ENCODE measurements around the gene FOXP1. TPM values are rescaled to one million over a fixed set of nuclear protein-coding genes. Genes with fewer than 3 reads are reported as not detected.

The FOXP1 gene
- total and polyA plus RNA-seq, 2 of the 8 experiments (the other 6 are each of a cell fraction or from before 2014, with no cell fraction given) = 13.9 to 25.4 TPM

GRCh38 chr3:71489315-71489761 is 94.2 kb downstream of the FOXP1 start:
- Histone ChIP-seq H3K4me1 (replicated peaks in 1 of 4; ENCODE audit: control insufficient read depth in 3 of 4, insufficient read depth in 4 of 4, low read length in 3 of 4) (no peaks in the 10 kb centered on the region; a peak in 1 of 7 replicates), H3K9me3 (ENCODE audit: insufficient read depth in 2 of 2, low read depth in 1 of 2, low read length in 1 of 2) (peaks cover 5 to 7% of the 10 kb centered on the region in 2 experiments; a peak in 1 of 4 replicates), H3K79me2 (ENCODE audit: control insufficient read depth in 1 of 2, insufficient read depth in 2 of 2, low read length in 2 of 2) (no peaks in the 10 kb centered on the region), H3K4me2 (ENCODE audit: insufficient read depth in 1 of 2, low read depth in 2 of 2, low read length in 2 of 2) (no peak overlapping the region), H4K91ac (replicated peaks; ENCODE audit: insufficient read length, low read length) (no peak overlapping the region), H3K4me3 (ENCODE audit: extremely low read depth in 1 of 4, insufficient read depth in 2 of 4, low read depth in 3 of 4, low read length in 4 of 4) (no peak overlapping the region), H2BK20ac (ENCODE audit: low read length) (no peak overlapping the region), H4K5ac (ENCODE audit: insufficient read length, low read depth, low read length) (no peak overlapping the region), H4K8ac (ENCODE audit: extremely low read depth, insufficient read depth, low read length) (no peak overlapping the region), H2AK5ac (ENCODE audit: low read depth, low read length) (no peak overlapping the region), H2BK5ac (ENCODE audit: low read depth, low read length) (no peak overlapping the region), H2AFZ (ENCODE audit: low read length) (no peak overlapping the region), H3K18ac (ENCODE audit: extremely low read depth, low read length) (no peak overlapping the region), H3K36me3 (ENCODE audit: control insufficient read depth in 2 of 4, insufficient read depth in 4 of 4, low read length in 3 of 4) (peaks cover 0 to 6% (median 0%) of the 10 kb centered on the region in 4 experiments; a peak in 2 of 8 replicates), H3K27me3 (replicated peaks in 1 of 4; ENCODE audit: control insufficient read depth in 3 of 4, extremely low read depth in 1 of 4, insufficient read depth in 3 of 4, low read length in 3 of 4) (no peaks in the 10 kb centered on the region), H3K23me2 (ENCODE audit: low read depth, low read length) (no peaks in the 10 kb centered on the region), H3K23ac (ENCODE audit: insufficient read length) (no peak overlapping the region), H3K79me1 (ENCODE audit: low read depth, low read length) (peaks cover 2% of the 10 kb centered on the region; the same call in 1 of the 2 replicates), H2BK12ac (ENCODE audit: low read depth, low read length) (0 out of 2 replicates have a peak overlapping the region, but pooled peaks have one; percentile 30), H3K27ac (ENCODE audit: low read depth, low read length) (no peak overlapping the region), H3K14ac (ENCODE audit: insufficient read length) (no peak overlapping the region), H2BK120ac (replicated peaks; ENCODE audit: low read depth, low read length) (no peak overlapping the region), H3K4ac (replicated peaks; ENCODE audit: insufficient read length, low read depth, low read length) (no peak overlapping the region), H3K56ac (replicated peaks; ENCODE audit: insufficient read length, low read depth, low read length) (no peak overlapping the region), H2BK15ac (ENCODE audit: low read length) (no peak overlapping the region), H4K20me1 (replicated peaks in 1 of 2; ENCODE audit: control insufficient read depth in 1 of 2, insufficient read depth in 2 of 2, low read length in 2 of 2) (no peaks in the 10 kb centered on the region), H3K9ac (replicated peaks in 1 of 4; ENCODE audit: extremely low read depth in 1 of 4, low read depth in 3 of 4, low read length in 3 of 4) (no peak overlapping the region)
- FAIRE-seq (no peak), DNase-seq (ENCODE audit: low read depth in 1 of 2, low spot score in 2 of 2) (no peak)
- POLR2A ChIA-PET (ENCODE audit: partially characterized antibody) = no interaction called here
- CTCF ChIA-PET (ENCODE audit: partially characterized antibody) = interaction anchor here (1.6 to 1.7 kb wide), 2 partner anchors 20 to 23 kb away, joined by 4 to 5 read pairs; no protein-coding TSS in a partner anchor
- 84% methylated on average over 9 of the region's 9 CpGs; no CpG with 5 or more reads in 1 of the 2 experiments for WGBS, 2 experiments (ENCODE audit: extremely low coverage in 1 of 2, insufficient coverage in 1 of 2, insufficient read length in 1 of 2, insufficient replicate concordance in 2 of 2, low coverage in 1 of 2, low lambda C conversion rate in 2 of 2, missing lambda C conversion rate in 1 of 2)
- TF ChIP-seq SIRT6 (IDR thresholded peaks at IDR 0.05; ENCODE audit: low read length) (no peak), MAX (IDR thresholded peaks at IDR 0.05) (no peak), KDM1A (IDR thresholded peaks at IDR 0.05; ENCODE audit: borderline replicate concordance, low read length) (no peak), SP4 (IDR thresholded peaks at IDR 0.05; ENCODE audit: low read length) (no peak), EP300 (IDR thresholded peaks at IDR 0.05; ENCODE audit: borderline replicate concordance in 1 of 2, low read depth in 2 of 2, low read length in 2 of 2) (no peak), RAD21 (IDR thresholded peaks at IDR 0.05 in 1 of 2, conservative IDR thresholded peaks at IDR 0.05 in 1 of 2; ENCODE audit: low read depth in 2 of 2, low read length in 2 of 2) (no peak), E2F6 (IDR thresholded peaks at IDR 0.05) (no peak), RBBP5 (IDR thresholded peaks at IDR 0.05; ENCODE audit: borderline replicate concordance, low read depth, low read length) (no peak), JUND (IDR thresholded peaks at IDR 0.05; ENCODE audit: low read length) (no peak), ATF2 (IDR thresholded peaks at IDR 0.05; ENCODE audit: low read length) (no peak)

All from H1 (cell line).